GM18870 (cell line): ENCODE results near the gene INPP4B.

Source experiments
- ATAC-seq: cut with Tn5 transposase; IDR thresholded peaks from one replicate; pipeline ENCODE4 v1.9.1; 2021; ENCODE audit warnings: moderate library complexity; ENCODE audit not compliant: unreplicated experiment

Gene INPP4B

GRCh38 chr4:142583708-142584107 lies 262.4 kb downstream of the INPP4B start:
- no peak for ATAC-seq

GRCh38 chr4:142582340-142582739 lies 263.8 kb downstream of the INPP4B start:
- ATAC-seq, result no peak

DNA sequence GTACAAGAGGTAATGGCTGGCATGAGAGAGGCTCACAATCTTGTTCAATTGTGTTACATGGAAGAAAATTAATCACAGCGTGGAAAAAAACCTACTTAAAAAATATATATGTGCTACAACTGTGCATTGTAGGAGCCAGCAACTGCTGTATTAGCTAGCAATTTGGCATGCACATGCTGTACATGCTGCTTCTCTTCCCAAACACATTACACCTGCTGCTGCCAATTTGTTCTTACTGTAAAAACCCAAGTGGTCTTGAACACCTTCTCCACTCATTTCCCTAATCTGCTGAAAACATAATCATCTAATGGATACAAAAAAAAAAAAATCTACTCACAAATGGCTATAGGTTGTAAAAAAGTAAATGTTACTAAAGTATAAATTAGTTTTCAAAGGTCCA lies 264.2 kb downstream of the INPP4B start:
- ATAC-seq, result no peak

DNA sequence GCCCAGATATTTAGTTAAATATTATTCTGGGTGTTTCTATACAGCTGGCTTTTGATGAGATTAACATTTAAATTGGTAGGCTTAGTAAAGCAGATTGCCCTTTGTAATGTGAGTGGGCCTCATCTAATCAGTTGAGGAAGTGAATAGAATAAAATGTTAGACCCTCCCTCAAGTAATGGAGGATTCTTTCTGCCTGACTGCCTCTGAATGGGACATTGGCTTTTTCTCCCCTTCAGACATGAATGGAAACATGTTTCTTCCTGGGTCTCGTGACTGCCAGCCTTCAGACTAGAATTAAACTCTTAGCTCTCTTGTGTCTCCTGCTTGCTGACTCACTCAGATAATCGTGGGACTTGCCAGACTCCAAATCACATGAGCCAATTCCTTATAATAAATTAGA lies 266.7 kb downstream of the INPP4B start:
- ATAC-seq, result no peak

DNA sequence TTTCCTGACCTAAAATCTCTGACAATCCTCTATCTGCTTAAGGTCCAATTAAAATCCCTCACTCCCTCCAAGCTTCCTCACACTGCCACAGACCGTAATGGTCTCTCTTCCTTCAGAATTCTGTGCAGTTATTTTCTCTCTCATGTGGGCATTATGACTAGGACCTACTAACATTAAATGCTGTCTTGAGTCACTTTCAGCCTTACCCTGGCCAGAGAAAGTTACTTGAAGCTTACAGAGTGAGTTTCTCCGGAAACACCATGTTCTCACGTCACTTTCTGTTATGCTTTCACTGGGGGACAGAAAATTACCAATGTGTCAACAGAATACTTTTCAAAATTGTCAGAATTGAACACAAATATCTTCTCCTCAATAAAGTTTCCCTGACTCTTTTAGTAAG lies 271.8 kb downstream of the INPP4B start:
- peak; percentile 91 for ATAC-seq

DNA sequence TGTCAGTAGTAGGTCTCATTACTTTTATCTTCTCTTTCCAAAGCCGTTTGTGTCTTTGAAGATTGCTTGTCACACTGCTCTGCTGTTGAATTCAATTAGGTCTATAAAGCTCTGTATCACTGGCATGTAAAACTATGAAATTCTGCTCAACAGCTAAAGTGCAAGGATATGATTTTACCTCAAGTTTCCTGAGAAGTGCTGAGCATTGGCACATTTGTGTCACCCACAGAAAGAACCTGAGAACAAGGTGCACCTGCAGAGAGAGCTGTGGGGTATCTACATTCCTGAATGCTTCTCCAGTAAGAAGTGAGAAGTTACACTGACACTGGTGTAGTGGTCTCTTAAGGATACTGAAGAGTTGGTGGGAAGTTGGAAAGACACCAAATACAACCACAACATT lies 274.0 kb downstream of the INPP4B start:
- no peak for ATAC-seq

DNA sequence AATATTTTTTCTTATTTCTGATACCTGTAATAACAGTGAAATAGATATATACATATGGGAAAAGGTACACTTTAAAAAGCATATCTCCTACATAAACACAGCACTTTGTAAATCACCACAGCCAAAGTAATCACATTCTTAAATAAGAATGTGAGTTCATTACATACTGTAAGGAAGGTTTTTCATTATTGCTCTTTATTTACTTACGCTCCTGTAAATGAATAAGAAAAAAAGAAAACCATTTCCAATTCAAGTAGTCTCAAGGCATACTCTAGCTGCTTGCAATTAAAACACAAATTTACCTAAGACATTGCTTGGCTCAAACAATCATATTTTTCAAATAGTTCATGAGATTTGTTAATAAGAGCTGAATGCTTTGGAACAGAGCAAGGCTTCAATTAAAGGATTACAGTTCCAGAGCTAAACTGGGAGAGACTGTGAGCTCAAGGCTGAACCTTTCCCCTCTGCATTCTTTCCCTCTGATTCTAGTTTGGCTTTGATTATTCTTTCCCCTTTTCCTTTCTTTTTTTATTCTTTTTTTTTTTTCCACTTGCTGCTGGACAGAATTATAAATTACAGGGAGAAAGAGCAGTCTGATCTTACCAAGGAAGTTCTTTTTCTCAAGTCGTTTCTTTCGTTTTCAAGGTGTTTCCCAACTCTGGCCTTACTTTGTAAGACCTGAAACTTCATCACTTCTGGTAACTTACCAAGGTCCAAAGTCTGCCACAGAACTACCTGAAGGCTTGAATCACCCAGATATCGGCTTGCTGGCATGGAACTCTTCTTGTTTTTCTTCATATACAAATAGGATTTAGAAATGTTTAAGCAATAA lies 278.3 kb downstream of the INPP4B start:
- ATAC-seq, result peak; percentile 37

GRCh38 chr4:142567199-142567598 lies 278.9 kb downstream of the INPP4B start:
- peak; percentile 45 for ATAC-seq

GRCh38 chr4:142566777-142567176 lies 279.3 kb downstream of the INPP4B start:
- no peak for ATAC-seq

DNA sequence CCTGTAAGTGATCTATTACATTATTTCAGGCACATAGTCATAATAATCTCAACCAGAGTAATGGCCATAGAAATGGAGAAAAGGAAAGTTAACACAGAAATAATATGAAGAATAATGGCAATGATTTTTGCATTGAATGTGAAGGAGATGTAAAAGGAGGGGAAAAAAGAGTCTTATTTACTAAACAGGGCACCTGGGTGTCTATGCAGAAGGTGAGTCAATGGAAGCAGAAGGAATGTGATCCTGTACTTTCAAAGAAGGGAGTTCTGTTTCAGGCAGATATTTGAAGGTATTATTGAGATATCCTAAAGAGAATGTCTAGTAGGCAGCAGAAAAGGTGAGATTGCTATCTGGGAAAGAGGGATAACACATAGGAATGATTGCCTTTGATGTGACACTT lies 279.9 kb downstream of the INPP4B start:
- ATAC-seq, result no peak

DNA sequence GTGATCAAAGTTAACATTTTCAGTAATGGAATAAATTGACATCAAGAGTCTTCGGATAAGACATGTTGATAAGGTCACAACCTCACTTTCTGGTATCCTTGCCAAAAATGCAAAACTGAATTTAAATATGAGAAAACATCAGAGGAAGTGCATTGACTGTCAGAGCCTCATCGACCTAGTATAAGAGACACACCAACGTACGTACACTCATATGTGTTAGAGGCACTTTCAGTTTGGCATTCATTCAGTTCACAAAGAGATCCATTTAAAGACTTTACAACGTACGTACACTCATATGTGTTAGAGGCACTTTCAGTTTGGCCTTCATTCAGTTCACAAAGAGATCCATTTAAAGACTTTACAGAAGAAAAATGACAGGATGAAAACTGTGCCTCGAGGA lies 280.3 kb downstream of the INPP4B start:
- peak; percentile 31 for ATAC-seq

DNA sequence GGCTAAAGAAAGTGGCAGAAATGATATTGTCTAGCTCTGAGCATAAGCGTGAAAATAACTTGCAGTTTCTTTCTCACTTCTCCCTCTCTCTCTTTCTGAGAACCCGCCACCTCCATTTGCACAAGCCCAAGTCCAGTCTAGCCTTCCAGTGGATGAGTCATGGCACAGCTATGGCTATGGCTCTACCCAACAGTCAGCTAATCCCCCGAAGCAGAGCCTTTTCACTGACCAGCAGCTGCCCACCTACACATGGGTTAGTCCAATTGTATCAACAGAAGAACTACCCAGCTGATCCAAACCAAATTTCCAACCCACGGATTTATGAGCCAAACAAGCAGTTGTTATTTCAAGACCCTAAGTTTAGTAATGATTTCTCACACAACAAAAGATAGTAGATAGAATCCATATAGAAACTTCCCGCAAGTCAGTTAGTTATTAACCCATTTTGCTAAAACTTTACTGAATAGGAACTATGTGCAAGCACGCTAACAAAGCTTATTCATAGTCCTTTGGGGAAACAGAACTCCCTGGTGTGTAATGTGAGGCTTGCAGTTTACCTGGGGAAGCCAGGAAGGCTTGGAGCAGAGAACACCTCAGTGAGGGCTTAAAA lies 282.3 kb downstream of the INPP4B start:
- peak; percentile 30 for ATAC-seq

DNA sequence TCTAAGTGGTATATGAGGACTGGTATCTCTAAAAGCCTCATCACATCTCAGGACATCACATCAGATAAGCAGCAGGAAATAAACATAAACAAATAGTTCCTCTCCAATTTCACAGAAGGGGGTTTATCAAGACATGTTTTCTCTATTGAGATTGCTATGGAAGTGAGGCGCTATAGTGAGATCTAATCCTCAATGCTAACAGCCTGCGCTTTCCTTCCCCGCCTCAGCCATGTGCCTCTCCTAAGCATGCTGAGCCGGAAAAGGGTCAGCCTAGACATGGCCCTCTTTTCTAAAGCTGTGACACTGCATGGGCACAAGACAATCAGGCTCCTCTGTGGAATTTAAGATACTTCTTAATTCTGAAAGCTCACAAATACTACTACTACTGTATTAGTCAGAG lies 286.1 kb downstream of the INPP4B start:
- no peak for ATAC-seq

DNA sequence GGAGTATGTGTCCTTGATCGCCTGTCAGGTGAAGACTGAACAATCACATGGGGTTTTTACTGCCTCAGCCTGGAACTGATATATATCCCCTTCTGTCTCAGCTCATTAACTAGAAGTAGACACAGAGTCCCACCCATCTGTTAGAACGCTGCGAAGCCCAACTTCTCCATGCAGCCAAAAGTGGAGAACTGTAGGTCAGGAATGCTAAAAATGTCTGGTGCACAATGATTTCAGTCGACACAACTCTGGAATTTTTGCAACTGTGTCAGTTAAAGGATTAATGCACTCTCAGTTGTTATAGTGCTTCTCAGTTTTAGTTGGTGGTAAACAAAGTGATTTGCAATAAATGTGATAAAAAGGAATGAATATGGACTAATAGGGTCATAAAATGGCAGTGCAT lies 287.2 kb downstream of the INPP4B start:
- no peak for ATAC-seq

GRCh38 chr4:142557239-142557801 lies 288.8 kb downstream of the INPP4B start:
- no peak for ATAC-seq

DNA sequence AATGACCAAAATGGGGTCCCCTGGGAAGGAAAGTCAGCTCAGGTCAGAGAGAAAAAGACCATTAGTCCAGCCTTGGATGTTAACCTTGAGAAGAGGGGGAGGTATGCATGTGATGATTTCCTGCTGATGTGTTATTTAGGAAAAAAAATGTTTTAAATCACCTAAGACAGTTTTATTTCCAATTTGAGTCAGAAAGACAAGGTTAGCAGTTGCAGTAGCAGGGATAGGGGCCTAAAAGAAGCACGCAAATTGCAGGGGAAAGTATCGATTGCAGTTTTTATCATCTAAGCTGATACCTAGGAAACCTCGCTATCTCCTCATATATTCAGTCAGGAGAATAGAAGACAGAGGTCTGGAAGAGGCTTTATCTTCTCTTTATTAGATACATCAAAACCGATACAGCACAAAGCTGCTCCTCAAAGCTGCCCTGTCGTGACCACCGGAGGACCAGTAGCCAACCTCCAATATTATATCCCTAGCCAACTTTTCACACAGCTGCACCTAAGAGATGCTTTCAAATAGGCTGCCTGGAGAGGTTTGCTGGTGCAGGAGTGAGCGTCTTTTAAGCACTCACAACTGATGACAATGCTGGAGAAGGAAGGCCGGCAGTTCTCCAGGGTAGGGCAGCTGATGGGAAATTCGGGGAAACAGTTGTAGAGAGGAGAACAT lies 289.4 kb downstream of the INPP4B start:
- no peak for ATAC-seq

DNA sequence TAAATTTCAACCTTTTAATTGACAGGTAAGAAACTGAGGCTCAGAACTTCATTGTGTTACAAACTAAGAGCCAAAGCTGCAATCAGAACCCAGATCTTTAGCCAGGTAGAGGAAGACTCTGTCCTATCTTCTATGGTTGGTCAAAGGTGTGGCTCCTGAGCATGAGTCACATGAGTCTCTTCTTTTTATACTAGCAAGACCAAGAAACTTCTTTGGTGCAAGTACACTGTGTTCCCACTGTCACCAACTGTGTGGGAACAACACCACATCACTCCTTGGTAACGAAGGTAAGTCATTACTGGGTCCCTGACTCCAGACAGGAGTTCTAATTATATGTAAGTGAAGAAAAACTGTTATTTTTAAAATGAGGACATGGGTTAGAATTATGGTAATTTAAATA lies 290.1 kb downstream of the INPP4B start:
- no peak for ATAC-seq

- ATAC-seq, result no peak
Measured at GRCh38 chr4:142554412-142554811, 291.7 kb downstream of the INPP4B start.

GRCh38 chr4:142551517-142552305 lies 294.4 kb downstream of the INPP4B start:
- no peak for ATAC-seq

- ATAC-seq, result no peak
Measured at GRCh38 chr4:142550965-142551364, 295.1 kb downstream of the INPP4B start.
